ENCODE results near the gene PRKCQ.

The PRKCQ gene

GRCh38 chr10:6399231-6399741 is 180.8 kb downstream of the PRKCQ start:
- H3K27me3 ChIP-seq (ENCODE audit: insufficient read depth, low read depth) = peaks cover 4% of the 10 kb centered on the region; the same call in 1 of the 2 replicates
- no peaks in the 10 kb centered on the region for H3K36me3 ChIP-seq (ENCODE audit: insufficient read depth)
- H3K27ac ChIP-seq = no peak overlapping the region
- H3K79me2 ChIP-seq (ENCODE audit: insufficient read depth, low read depth) = no peaks in the 10 kb centered on the region
- H4K20me1 ChIP-seq (ENCODE audit: insufficient read depth) = no peaks in the 10 kb centered on the region
- H3K4me1 ChIP-seq (ENCODE audit: low read depth, poor library complexity, severe bottlenecking) = peaks cover 8% of the 10 kb centered on the region
- no peak overlapping the region for H3K4me2 ChIP-seq
- TF ChIP-seq CTCF (conservative IDR thresholded peaks at IDR 0.05; ENCODE audit: low read depth, low read length) = no peak
- H3K4me3 ChIP-seq (IDR thresholded peaks at IDR 0.05; ENCODE audit: insufficient read depth, low read depth, low read length) = no peak overlapping the region
- no peak overlapping the region for H2AFZ ChIP-seq (ENCODE audit: low read depth)
- H3K9ac ChIP-seq = no peak overlapping the region

GRCh38 chr10:6398399-6398798 is 181.7 kb downstream of the PRKCQ start:
- TF ChIP-seq CTCF (conservative IDR thresholded peaks at IDR 0.05; ENCODE audit: low read depth, low read length) = no peak
- no peak overlapping the region for H3K4me2 ChIP-seq
- no peak overlapping the region for H3K4me3 ChIP-seq (IDR thresholded peaks at IDR 0.05; ENCODE audit: insufficient read depth, low read depth, low read length)
- H3K27me3 ChIP-seq (ENCODE audit: insufficient read depth, low read depth) = no peaks in the 10 kb centered on the region; the same call in 1 of the 2 replicates
- no peaks in the 10 kb centered on the region for H4K20me1 ChIP-seq (ENCODE audit: insufficient read depth)
- peaks cover 8% of the 10 kb centered on the region for H3K4me1 ChIP-seq (ENCODE audit: low read depth, poor library complexity, severe bottlenecking)
- no peak overlapping the region for H3K27ac ChIP-seq
- no peaks in the 10 kb centered on the region for H3K79me2 ChIP-seq (ENCODE audit: insufficient read depth, low read depth)
- H3K9ac ChIP-seq = no peak overlapping the region
- H2AFZ ChIP-seq (ENCODE audit: low read depth) = no peak overlapping the region
- H3K36me3 ChIP-seq (ENCODE audit: insufficient read depth) = no peaks in the 10 kb centered on the region

- Histone ChIP-seq H3K4me2 (no peak overlapping the region), H3K79me2 (ENCODE audit: insufficient read depth, low read depth) (no peaks in the 10 kb centered on the region), H3K9ac (no peak overlapping the region), H3K27me3 (ENCODE audit: insufficient read depth, low read depth) (no peaks in the 10 kb centered on the region), H3K4me3 (IDR thresholded peaks at IDR 0.05; ENCODE audit: insufficient read depth, low read depth, low read length) (no peak overlapping the region), H3K4me1 (ENCODE audit: low read depth, poor library complexity, severe bottlenecking) (peaks cover 3% of the 10 kb centered on the region), H3K27ac (no peak overlapping the region), H2AFZ (ENCODE audit: low read depth) (no peak overlapping the region), H4K20me1 (ENCODE audit: insufficient read depth) (no peaks in the 10 kb centered on the region), H3K36me3 (ENCODE audit: insufficient read depth) (no peaks in the 10 kb centered on the region)
- TF ChIP-seq CTCF (conservative IDR thresholded peaks at IDR 0.05; ENCODE audit: low read depth, low read length) = no peak
These were observed 183.4 kb downstream of the PRKCQ start for GRCh38 chr10:6396652-6397051.

GRCh38 chr10:6396226-6396625 is 183.8 kb downstream of the PRKCQ start:
- no peak overlapping the region for H3K4me2 ChIP-seq

More at GRCh38 chr10:6396226-6396625, 183.8 kb downstream of the PRKCQ start:
- no peak overlapping the region for H2AFZ ChIP-seq (ENCODE audit: low read depth)
- no peaks in the 10 kb centered on the region for H3K27me3 ChIP-seq (ENCODE audit: insufficient read depth, low read depth)
- no peak overlapping the region for H3K9ac ChIP-seq
- H3K36me3 ChIP-seq (ENCODE audit: insufficient read depth) = no peaks in the 10 kb centered on the region
- TF ChIP-seq CTCF (conservative IDR thresholded peaks at IDR 0.05; ENCODE audit: low read depth, low read length) = no peak
- no peaks in the 10 kb centered on the region for H4K20me1 ChIP-seq (ENCODE audit: insufficient read depth)
- H3K4me3 ChIP-seq (IDR thresholded peaks at IDR 0.05; ENCODE audit: insufficient read depth, low read depth, low read length) = no peak overlapping the region
- no peaks in the 10 kb centered on the region for H3K4me1 ChIP-seq (ENCODE audit: low read depth, poor library complexity, severe bottlenecking)
- no peak overlapping the region for H3K27ac ChIP-seq
- H3K79me2 ChIP-seq (ENCODE audit: insufficient read depth, low read depth) = no peaks in the 10 kb centered on the region
